Adrenal gland (tissue), 12 donors: ENCODE measurements around the gene DNAJC3. TPM values are rescaled to one million over a fixed set of nuclear protein-coding genes. Genes with fewer than 3 reads are reported as not detected.
A peak's percentile ranks its signal among the peaks of the same experiment; 100 is the strongest.

Experiments used
- DNase-seq, 7 donors: peaks; one replicate each; pipeline ENCODE4 v3.0.0-alpha.2; 2019 to 2020
- H3K27ac ChIP-seq, 5 donors: fragments of 200-600 bp; sonication (generic) in 4 of 5; 1 replicate in 3 of 5; 2 replicates in 2 of 5; pipeline versions ENCODE4 v1.5.1 to v1.8.0; 2016 to 2020; ENCODE audit warnings: mild to moderate bottlenecking in 1 of 5
- H3K27me3 ChIP-seq: fragments of 200-600 bp; 2 replicates; pipeline ENCODE4 v1.8.0; 2021
- H3K36me3 ChIP-seq, 2 donors: fragments of 200-600 bp; replicated peaks in 1 of 2; 1 replicate in 1 of 2; 2 replicates in 1 of 2; pipeline versions ENCODE4 v1.5.1 to v1.8.0; 2018 to 2022
- H3K4me1 ChIP-seq, 2 donors: fragments of 200-600 bp; replicated peaks in 1 of 2; 1 replicate in 1 of 2; 2 replicates in 1 of 2; pipeline versions ENCODE4 v1.5.1 to v1.8.0; 2018 to 2021
- H3K4me3 ChIP-seq, 4 donors: fragments of 200-600 bp; sonication (generic) in 3 of 4; one replicate each; pipeline ENCODE4 v1.5.1; 2016 to 2018
- H3K9me3 ChIP-seq, 3 donors: fragments of 200-600 bp; sonication (generic) in 1 of 3; replicated peaks in 1 of 3; 1 replicate in 2 of 3; 2 replicates in 1 of 3; pipeline versions ENCODE4 v1.5.1 to v1.8.0; 2016 to 2021
- CTCF ChIP-seq, 6 experiments: fragments of 450-650 bp in 4 of 6; fragments of 200-600 bp in 2 of 6; sonication (generic) in 1 of 6; IDR thresholded peaks; 1 replicate in 5 of 6; 2 replicates in 1 of 6; pipeline versions ENCODE4 v1.5.1 to v1.8.0; 2016 to 2021; ENCODE audit warnings: antibody characterized with exemption in 6 of 6, mild to moderate bottlenecking in 2 of 6, moderate library complexity in 1 of 6
- POLR2A ChIP-seq, 2 donors: fragments of 450-650 bp; IDR thresholded peaks; one replicate each; pipeline ENCODE4 v1.6.1; 2017; ENCODE audit warnings: antibody characterized with exemption in 2 of 2, mild to moderate bottlenecking in 2 of 2, moderate library complexity in 1 of 2
- WGBS, 4 donors: extraction: QIAGEN DNeasy Blood & Tissue Kit in 2 of 4; methylation state at CpG; one replicate each; pipeline versions ENCODE4 v1.1.5 to v1.1.7; 2013 to 2017; 5-methylcytosine and 5-hydroxymethylcytosine counted together
- intact Hi-C, 2 donors: fragments of 100-400 bp; cut with DNase I; formaldehyde crosslinking; loops; one replicate each; pipeline versions ENCODE4 v1.14.1 to v1.15.0; 2022 to 2023
- polyA plus RNA-seq, 3 donors: library from polyadenylated mRNA; stranded (reverse); fragments of 200-250 nt in 2 of 3; fragments of 350-450 nt in 1 of 3; fragmentation: Illumina TruSeq in 1 of 3; extraction: RNeasy Lipid Tissue Mini Kit (QIAGEN cat#74804) in 1 of 3; gene quantifications; one replicate each; pipeline ENCODE4 v1.2.3, GENCODE V29; 2013 to 2014
- small RNA-seq, 2 donors: library from RNA; depleted of rRNA; stranded (forward); fragments of <200 nt; gene quantifications; one replicate each; pipeline ENCODE3, GENCODE V24; 2016
- total RNA-seq, 9 donors: library from RNA; depleted of rRNA in 4 of 9; stranded (reverse); fragments of >200 nt in 4 of 9; fragments of 120-200 nt in 1 of 9; fragmentation: NEBNext Ultra II Directional in 1 of 9; extraction: Animal tissue kit (Norgen Biotek cat#: 25700) in 1 of 9; gene quantifications; one replicate each; pipeline versions ENCODE4 v1.1.0 to v1.2.4, GENCODE V29; 2013 to 2023
- donor health status: healthy with polysubstance abuse.
- donor health status: Bipolar disorder and iron deficiency.
- donor health status: DM: yes; HTN: yes; CAD: no.
- donor health status: DM: no; HTN: no; CAD: no.
- donor health status: DM: no; HTN: no; CAD: no.
- donor health status: DM: yes; HTN: yes; CAD: no.

Gene DNAJC3
- total and polyA plus RNA-seq, 12 donors, result 8.7 to 99.0 (median 46.6) TPM

GRCh38 chr13:95834134-95834765 lies 157.3 kb downstream of the DNAJC3 start:
- no peaks in the 10 kb centered on the region for H3K27me3 ChIP-seq
- peaks cover 0 to 12% (median 0%) of the 10 kb centered on the region in 3 donors for H3K9me3 ChIP-seq
- intact Hi-C loops, result loop anchor here (2.0 to 10.0 kb wide), 2 partner anchors 209 to 211 kb away; no protein-coding TSS in a partner anchor
- H3K27ac ChIP-seq, result no peak overlapping the region
- TF ChIP-seq POLR2A (IDR thresholded peaks at IDR 0.05), result no peak
- peak; percentile 84 to 96 (median 94) for TF ChIP-seq CTCF (IDR thresholded peaks at IDR 0.05)
- H3K4me1 ChIP-seq, result peaks cover 0 to 7% of the 10 kb centered on the region in 2 donors
- 18 to 25% (median 21%) methylated on average over 3 of the region's 3 CpGs for WGBS, 4 donors
- H3K4me3 ChIP-seq, result no peak overlapping the region
- peak; percentile 43 to 83 (median 62) for DNase-seq
- no peaks in the 10 kb centered on the region for H3K36me3 ChIP-seq

- H3K27ac ChIP-seq, result no peak overlapping the region
- TF ChIP-seq CTCF (IDR thresholded peaks at IDR 0.05), result no peak
- no peak for TF ChIP-seq POLR2A (IDR thresholded peaks at IDR 0.05)
- intact Hi-C loops, result no loop called here
- H3K4me1 ChIP-seq, result no peaks in the 10 kb centered on the region
- peaks cover 0 to 9% (median 0%) of the 10 kb centered on the region in 3 donors for H3K9me3 ChIP-seq
- no peak overlapping the region for H3K4me3 ChIP-seq
- no peaks in the 10 kb centered on the region for H3K36me3 ChIP-seq
- DNase-seq, result no peak
- no peaks in the 10 kb centered on the region for H3K27me3 ChIP-seq
Observed at GRCh38 chr13:95841894-95842293, 165.0 kb downstream of the DNAJC3 start.

GRCh38 chr13:95842898-95843297 lies 166.0 kb downstream of the DNAJC3 start:
- intact Hi-C loops, result no loop called here
- WGBS, 4 donors, result 88 to 98% (median 94%) methylated on average over 2 of the region's 2 CpGs
- TF ChIP-seq POLR2A (IDR thresholded peaks at IDR 0.05) (no peak), CTCF (IDR thresholded peaks at IDR 0.05) (no peak)
- no peak for DNase-seq
- Histone ChIP-seq H3K27ac (no peak overlapping the region), H3K27me3 (no peaks in the 10 kb centered on the region), H3K36me3 (no peaks in the 10 kb centered on the region), H3K4me3 (no peak overlapping the region), H3K9me3 (peaks cover 0 to 8% (median 0%) of the 10 kb centered on the region in 3 donors), H3K4me1 (no peaks in the 10 kb centered on the region)

Small RNAs within 50 kb of the gene (small RNA-seq; reads per million reads assigned to genes)
- gene HMGN1P24, result 0 reads per million in 2 donors

Other genes starting within 250 kb of the DNAJC3 start
- under 1 TPM in 2 of 9 donors, not detected in 7; 0.23 to 0.28 TPM for gene CLDN10, start 124.4 kb upstream of the DNAJC3 start, total RNA-seq
- under 1 TPM in 1 of 3 donors, not detected in 2; 0.54 TPM for gene CLDN10, start 124.4 kb upstream of the DNAJC3 start, polyA plus RNA-seq
- gene DZIP1, start 32.4 kb upstream of the DNAJC3 start, total RNA-seq, result 10 to 100 TPM in 3 of 9 donors, 1 to 10 TPM in 6; 6.7 to 16.7 (median 9.8) TPM
- gene DZIP1, start 32.4 kb upstream of the DNAJC3 start, polyA plus RNA-seq, result 10 to 100 TPM in 2 of 3 donors, 1 to 10 TPM in 1; 9.9 to 16.1 (median 13.2) TPM